B cell (primary cell): ENCODE results near the gene CDS1. TPM values are rescaled to one million over a fixed set of nuclear protein-coding genes. Genes with fewer than 3 reads are reported as not detected.

ENCODE experiments used
- ATAC-seq: fragments of 200-7000 bp; cut with Tn5 transposase; one replicate; pipeline ENCODE4 v1.10.0; 2021; ENCODE audit warnings: low read depth, mild to moderate bottlenecking, moderate number of reproducible peaks, moderate library complexity
- CTCF ChIA-PET: fragments of 350-600 bp; sonication (Branson Sonifier 250); formaldehyde crosslinking; loops from one replicate; lab custom pipeline; 2021; ENCODE audit warnings: antibody characterized with exemption, inconsistent platforms; lab: Charles Lee
- POLR2A ChIA-PET: fragments of 350-600 bp; sonication (Branson Sonifier 250); formaldehyde crosslinking; loops from one replicate; lab custom pipeline; 2021; ENCODE audit warnings: antibody characterized with exemption; lab: Charles Lee
- DNase-seq: peaks from one replicate; pipeline ENCODE4 v3.0.0; 2013
- H2AFZ ChIP-seq: 2 replicates; pipeline ENCODE4 v1.6.1; 2012; ENCODE audit warnings: mild to moderate bottlenecking, low read depth, low read length; ENCODE audit not compliant: insufficient read depth, poor library complexity, severe bottlenecking
- H3K27ac ChIP-seq, 2 donors: 1 replicate in 1 of 2; 2 replicates in 1 of 2; pipeline ENCODE4 v1.5.1; 2012 to 2013; ENCODE audit warnings: low read length in 2 of 2, mild to moderate bottlenecking in 2 of 2, moderate library complexity in 1 of 2
- H3K27me3 ChIP-seq, 4 experiments: fragments of 200-600 bp in 1 of 4; sonication (generic) in 1 of 4; replicated peaks in 1 of 4; 1 replicate in 2 of 4; 2 replicates in 2 of 4; pipeline versions ENCODE4 v1.6.1 to v1.7.0; 2013 to 2016; ENCODE audit warnings: low read length in 3 of 4, mild to moderate bottlenecking in 2 of 4, mixed read lengths in 1 of 4, moderate library complexity in 1 of 4; ENCODE audit not compliant: insufficient read depth in 4 of 4, control insufficient read depth in 3 of 4; ENCODE audit errors: control extremely low read depth in 1 of 4
- H3K36me3 ChIP-seq, 2 experiments: replicated peaks in 1 of 2; 1 replicate in 1 of 2; 2 replicates in 1 of 2; pipeline versions ENCODE4 v1.6.1 to v1.7.1; 2013; ENCODE audit warnings: low read length in 1 of 2; ENCODE audit not compliant: insufficient read depth in 2 of 2, control insufficient read depth in 1 of 2; ENCODE audit errors: control extremely low read depth in 1 of 2, extremely low read depth in 1 of 2
- H3K4me1 ChIP-seq, 2 donors: fragments of 200-600 bp in 1 of 2; sonication (generic) in 1 of 2; 1 replicate in 1 of 2; 2 replicates in 1 of 2; pipeline versions ENCODE4 v1.5.1 to v1.6.1; 2013 to 2017; ENCODE audit warnings: low read length in 2 of 2; ENCODE audit not compliant: control insufficient read depth in 2 of 2, insufficient read depth in 2 of 2
- H3K4me2 ChIP-seq: replicated peaks from 2 replicates; pipeline ENCODE3; 2012; ENCODE audit warnings: mild to moderate bottlenecking, low read depth, low read length; ENCODE audit not compliant: poor library complexity, severe bottlenecking
- H3K4me3 ChIP-seq, 5 experiments: fragments of 200-600 bp in 1 of 5; sonication (generic) in 1 of 5; 1 replicate in 3 of 5; 2 replicates in 2 of 5; pipeline versions ENCODE4 v1.5.1 to v1.7.0; 2011 to 2016; ENCODE audit warnings: low read length in 4 of 5, mild to moderate bottlenecking in 4 of 5, low read depth in 2 of 5, control low read depth in 1 of 5, moderate library complexity in 1 of 5; ENCODE audit not compliant: insufficient read depth in 1 of 5; ENCODE audit errors: control extremely low read depth in 1 of 5, extremely low read depth in 1 of 5
- H3K79me2 ChIP-seq: fragments of 200-600 bp; sonication (generic); one replicate; pipeline ENCODE4 v1.6.0; 2016; ENCODE audit warnings: low read length; ENCODE audit not compliant: control insufficient read depth, insufficient read depth
- H3K9ac ChIP-seq: fragments of 200-600 bp; sonication (generic); 2 replicates; pipeline ENCODE4 v1.6.1; 2017; ENCODE audit warnings: mild to moderate bottlenecking, low read length, moderate library complexity
- H3K9me3 ChIP-seq, 3 donors: one replicate each; pipeline versions ENCODE4 v1.6.1 to v1.7.1; 2013; ENCODE audit warnings: low read length in 2 of 3; ENCODE audit not compliant: control insufficient read depth in 2 of 3, insufficient read depth in 1 of 3; ENCODE audit errors: control extremely low read depth in 1 of 3
- H4K20me1 ChIP-seq: 2 replicates; pipeline ENCODE4 v1.6.0; 2012; ENCODE audit warnings: mild to moderate bottlenecking, low read length; ENCODE audit not compliant: insufficient read depth, control insufficient read depth, poor library complexity, severe bottlenecking
- H3K27ac Mint-ChIP-seq: one replicate; pipeline ENCODE4 v1.8.0; 2021; ENCODE audit warnings: mixed read lengths
- H3K27me3 Mint-ChIP-seq: one replicate; pipeline ENCODE4 v1.8.0; 2021; ENCODE audit warnings: mixed read lengths
- H3K4me1 Mint-ChIP-seq: one replicate; pipeline ENCODE4 v1.8.0; 2021; ENCODE audit warnings: mixed read lengths
- H3K4me3 Mint-ChIP-seq: one replicate; pipeline ENCODE4 v1.8.0; 2021; ENCODE audit warnings: mixed read lengths
- H3K9me3 Mint-ChIP-seq: one replicate; pipeline ENCODE4 v1.8.0; 2022; ENCODE audit warnings: mixed read lengths; ENCODE audit not compliant: insufficient read depth
- EZH2 ChIP-seq: IDR thresholded peaks from 2 replicates; pipeline ENCODE4 v1.6.1; 2012; ENCODE audit warnings: borderline replicate concordance, low read depth, mild to moderate bottlenecking, moderate library complexity, low read length; ENCODE audit not compliant: insufficient read depth, poor library complexity, severe bottlenecking
- WGBS: methylation state at CpG from one replicate; pipeline ENCODE4 v1.1.5; 2013; ENCODE audit warnings: missing lambda C conversion rate; ENCODE audit not compliant: insufficient coverage; 5-methylcytosine and 5-hydroxymethylcytosine counted together
- intact Hi-C: fragments of 100-400 bp; cut with micrococcal nuclease; formaldehyde crosslinking; loops from one replicate; pipeline ENCODE4 v1.10.0; 2022
- polyA plus RNA-seq: library from polyadenylated mRNA; depleted of rRNA; stranded (reverse); fragments of >200 nt; gene quantifications from 2 replicates; pipeline ENCODE4 v1.2.3, GENCODE V29; 2012
- total RNA-seq, 2 donors: library from RNA; stranded (reverse); fragments of 120-200 nt in 1 of 2; gene quantifications; 1 replicate in 1 of 2; 2 replicates in 1 of 2; pipeline versions ENCODE4 v1.2.3 to v1.2.4, GENCODE V29; 2013 to 2022
- TF ChIP-seq, protein P1 (sequence below): fragments of 200-600 bp; IDR thresholded peaks from one replicate; pipeline ENCODE4 v1.8.0; 2022; ENCODE audit warnings: antibody characterized with exemption, mild to moderate bottlenecking

Gene CDS1
- total and polyA plus RNA-seq, 2 donors (not counting 1 experiment from before 2014, with no cell fraction given) = 0.03 to 0.15 TPM

DNA sequence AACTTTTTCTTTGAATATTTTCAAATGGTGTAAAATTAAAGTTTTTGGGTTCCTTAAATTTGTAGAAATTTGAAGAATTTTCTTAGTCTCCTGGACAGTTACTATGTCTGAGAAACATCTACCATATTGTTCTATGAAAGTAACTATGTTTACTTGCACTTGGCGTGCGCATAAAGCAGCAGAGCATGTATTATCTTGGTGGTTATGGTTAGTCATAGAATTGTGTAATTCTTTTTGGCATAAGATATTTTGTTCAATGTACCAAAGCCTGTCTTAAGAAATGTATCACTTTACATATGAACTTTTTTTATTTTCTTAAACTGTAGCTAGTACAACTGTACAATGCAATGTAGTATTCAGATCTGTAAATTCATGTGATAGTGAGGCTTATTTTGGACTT, 49.2 kb downstream of the CDS1 start:
- H3K4me1 ChIP-seq = no peaks in the 10 kb centered on the region
- H3K9me3 Mint-ChIP-seq = no peaks in the 10 kb centered on the region
- intact Hi-C loops = no loop called here
- no peaks in the 10 kb centered on the region for H3K36me3 ChIP-seq
- no peak overlapping the region for H3K27ac Mint-ChIP-seq
- H3K4me3 ChIP-seq = no peak overlapping the region
- ATAC-seq = no peak
- no peak overlapping the region for H3K4me3 Mint-ChIP-seq
- TF ChIP-seq EZH2 = no peak
- TF ChIP-seq, protein P1, sequence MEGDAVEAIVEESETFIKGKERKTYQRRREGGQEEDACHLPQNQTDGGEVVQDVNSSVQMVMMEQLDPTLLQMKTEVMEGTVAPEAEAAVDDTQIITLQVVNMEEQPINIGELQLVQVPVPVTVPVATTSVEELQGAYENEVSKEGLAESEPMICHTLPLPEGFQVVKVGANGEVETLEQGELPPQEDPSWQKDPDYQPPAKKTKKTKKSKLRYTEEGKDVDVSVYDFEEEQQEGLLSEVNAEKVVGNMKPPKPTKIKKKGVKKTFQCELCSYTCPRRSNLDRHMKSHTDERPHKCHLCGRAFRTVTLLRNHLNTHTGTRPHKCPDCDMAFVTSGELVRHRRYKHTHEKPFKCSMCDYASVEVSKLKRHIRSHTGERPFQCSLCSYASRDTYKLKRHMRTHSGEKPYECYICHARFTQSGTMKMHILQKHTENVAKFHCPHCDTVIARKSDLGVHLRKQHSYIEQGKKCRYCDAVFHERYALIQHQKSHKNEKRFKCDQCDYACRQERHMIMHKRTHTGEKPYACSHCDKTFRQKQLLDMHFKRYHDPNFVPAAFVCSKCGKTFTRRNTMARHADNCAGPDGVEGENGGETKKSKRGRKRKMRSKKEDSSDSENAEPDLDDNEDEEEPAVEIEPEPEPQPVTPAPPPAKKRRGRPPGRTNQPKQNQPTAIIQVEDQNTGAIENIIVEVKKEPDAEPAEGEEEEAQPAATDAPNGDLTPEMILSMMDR = no peak
- H3K27me3 ChIP-seq = peaks cover 0 to 3% (median 0%) of the 10 kb centered on the region in 4 experiments
- H3K9me3 ChIP-seq = peaks cover 0 to 6% (median 0%) of the 10 kb centered on the region in 3 donors
- no peak overlapping the region for H3K27ac ChIP-seq
- no peaks in the 10 kb centered on the region for H3K4me1 Mint-ChIP-seq
- POLR2A ChIA-PET = no interaction called here
- no CpG with 5 or more reads among the region's 2 CpGs for WGBS
- H4K20me1 ChIP-seq = no peaks in the 10 kb centered on the region
- no peak overlapping the region for H3K9ac ChIP-seq
- no peaks in the 10 kb centered on the region for H3K79me2 ChIP-seq
- no peak overlapping the region for H3K4me2 ChIP-seq
- H3K27me3 Mint-ChIP-seq = peaks cover 6% of the 10 kb centered on the region
- no peak overlapping the region for H2AFZ ChIP-seq
- no peak for DNase-seq
- CTCF ChIA-PET = no interaction called here

DNA sequence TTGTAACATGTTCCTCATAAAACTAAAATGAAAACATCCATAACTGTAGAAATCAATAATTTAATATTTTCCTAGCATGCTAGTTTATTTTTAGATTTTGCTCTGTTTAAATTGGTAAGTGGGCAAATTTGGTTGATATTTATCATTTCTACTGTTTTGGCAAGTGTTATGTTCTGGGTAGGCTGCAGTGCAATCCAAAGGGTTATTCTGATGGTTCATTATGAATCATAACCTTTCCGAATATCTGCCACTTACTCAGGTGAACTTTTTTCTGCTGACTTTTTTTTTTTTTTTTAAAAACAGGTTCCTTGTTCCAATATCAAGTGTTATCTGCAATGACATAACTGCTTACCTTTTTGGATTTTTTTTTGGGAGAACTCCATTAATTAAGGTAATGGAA, 52.0 kb downstream of the CDS1 start:
- DNase-seq (no peak), ATAC-seq (no peak)
- Histone ChIP-seq H3K36me3 (no peaks in the 10 kb centered on the region), H3K4me3 (no peak overlapping the region), H3K9ac (no peak overlapping the region), H3K79me2 (no peaks in the 10 kb centered on the region), H4K20me1 (no peaks in the 10 kb centered on the region), H3K4me2 (no peak overlapping the region), H3K4me1 (no peaks in the 10 kb centered on the region), H2AFZ (no peak overlapping the region), H3K9me3 (peaks cover 0 to 6% (median 0%) of the 10 kb centered on the region in 3 donors), H3K27me3 (peaks cover 0 to 4% (median 1%) of the 10 kb centered on the region in 4 experiments), H3K27ac (no peak overlapping the region)
- Mint-ChIP-seq H3K27me3 (peaks cover 6% of the 10 kb centered on the region), H3K4me3 (no peak overlapping the region), H3K9me3 (no peaks in the 10 kb centered on the region), H3K4me1 (no peaks in the 10 kb centered on the region), H3K27ac (no peak overlapping the region)
- TF ChIP-seq EZH2 = no peak
- TF ChIP-seq, protein P1 = no peak
- CTCF ChIA-PET = no interaction called here
- intact Hi-C loops = no loop called here
- no CpG with 5 or more reads among the region's 1 CpG for WGBS
- POLR2A ChIA-PET = no interaction called here
